ENCODE measurements around the gene VAMP7.
"Not testable (repeated sequence)": the region's sequence is repeated elsewhere in the genome, so short reads cannot be mapped to it uniquely, and the experiment has no call there.

GRCh38 chrX:155971658-155972057 lies 90.5 kb downstream of the VAMP7 start:
- TF ChIP-seq, protein P1, sequence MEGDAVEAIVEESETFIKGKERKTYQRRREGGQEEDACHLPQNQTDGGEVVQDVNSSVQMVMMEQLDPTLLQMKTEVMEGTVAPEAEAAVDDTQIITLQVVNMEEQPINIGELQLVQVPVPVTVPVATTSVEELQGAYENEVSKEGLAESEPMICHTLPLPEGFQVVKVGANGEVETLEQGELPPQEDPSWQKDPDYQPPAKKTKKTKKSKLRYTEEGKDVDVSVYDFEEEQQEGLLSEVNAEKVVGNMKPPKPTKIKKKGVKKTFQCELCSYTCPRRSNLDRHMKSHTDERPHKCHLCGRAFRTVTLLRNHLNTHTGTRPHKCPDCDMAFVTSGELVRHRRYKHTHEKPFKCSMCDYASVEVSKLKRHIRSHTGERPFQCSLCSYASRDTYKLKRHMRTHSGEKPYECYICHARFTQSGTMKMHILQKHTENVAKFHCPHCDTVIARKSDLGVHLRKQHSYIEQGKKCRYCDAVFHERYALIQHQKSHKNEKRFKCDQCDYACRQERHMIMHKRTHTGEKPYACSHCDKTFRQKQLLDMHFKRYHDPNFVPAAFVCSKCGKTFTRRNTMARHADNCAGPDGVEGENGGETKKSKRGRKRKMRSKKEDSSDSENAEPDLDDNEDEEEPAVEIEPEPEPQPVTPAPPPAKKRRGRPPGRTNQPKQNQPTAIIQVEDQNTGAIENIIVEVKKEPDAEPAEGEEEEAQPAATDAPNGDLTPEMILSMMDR (IDR thresholded peaks at IDR 0.05; ENCODE audit: poor library complexity, severe bottlenecking) = not testable (repeated sequence)
- TF ChIP-seq RAD21 (conservative IDR thresholded peaks at IDR 0.05); EZH2 (IDR thresholded peaks at IDR 0.05; ENCODE audit: borderline replicate concordance, insufficient read depth, low read length, poor library complexity, severe bottlenecking); POLR2AphosphoS5 (IDR thresholded peaks at IDR 0.05); SMC3 (conservative IDR thresholded peaks at IDR 0.05; ENCODE audit: poor library complexity); MXI1 (conservative IDR thresholded peaks at IDR 0.05; ENCODE audit: poor library complexity, severe bottlenecking): not testable (repeated sequence)

All from neural cell (in vitro differentiated cells).